Measurements from ENCODE around the gene PTPN13.

PTPN13 gene

DNA sequence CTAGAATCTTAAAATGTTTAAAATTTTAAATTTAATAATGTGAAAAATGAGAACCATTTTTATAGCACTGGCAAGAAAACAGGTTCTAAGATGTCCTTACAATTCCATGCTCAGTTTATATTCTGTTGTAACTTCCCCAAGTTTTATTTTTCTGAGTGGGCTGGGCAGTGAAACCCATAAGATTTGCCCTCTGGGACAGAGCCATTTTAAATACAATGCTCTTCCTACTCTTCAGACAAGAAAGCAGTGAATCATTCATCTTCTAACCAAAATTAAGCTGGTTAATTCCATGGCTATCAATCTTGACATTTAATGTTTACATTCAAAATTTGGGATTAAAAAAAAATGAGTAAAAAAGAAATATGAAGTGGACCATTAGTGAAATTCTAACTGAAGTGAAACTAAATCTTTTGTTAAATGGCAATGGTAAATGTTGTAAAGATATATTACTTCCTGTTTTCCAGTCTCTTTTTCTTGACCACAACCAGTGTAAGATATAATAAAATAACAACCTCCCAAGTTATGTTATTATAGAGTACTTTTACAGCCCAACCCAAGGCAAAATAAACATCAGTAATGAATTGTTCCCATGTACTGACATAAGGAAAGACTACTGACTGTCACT, 37.2 kb upstream of the PTPN13 start (continued):
- TF ChIP-seq SP2 (tag by site-specific recombination; IDR thresholded peaks at IDR 0.05) (peak; percentile 28; the same call in 1 of the 2 replicates), ZNF2 (tag by site-specific recombination; IDR thresholded peaks at IDR 0.05) (peak; percentile 70; the same call in 1 of the 2 replicates), IKZF3 (tag by site-specific recombination; IDR thresholded peaks at IDR 0.05) (peak; percentile 70), KLF10 (tag by site-specific recombination; IDR thresholded peaks at IDR 0.05) (peak; percentile 76), ZNF19 (tag by site-specific recombination; IDR thresholded peaks at IDR 0.05; ENCODE audit: low read depth) (no peak), ZNF777 (tag by site-specific recombination; IDR thresholded peaks at IDR 0.05; ENCODE audit: borderline replicate concordance) (no peak), ZNF664 (tag by site-specific recombination; IDR thresholded peaks at IDR 0.05) (no peak), ZNF580 (tag by site-specific recombination; IDR thresholded peaks at IDR 0.05) (peak; percentile 73), BCL11A (tag by site-specific recombination; IDR thresholded peaks at IDR 0.05; ENCODE audit: low read depth) (peak; percentile 67; the same call in 1 of the 2 replicates), ZNF677 (tag by site-specific recombination; IDR thresholded peaks at IDR 0.05) (no peak), ZBTB8A (tag by site-specific recombination; IDR thresholded peaks at IDR 0.05) (peak; percentile 34), ZBTB1 (tag by site-specific recombination; IDR thresholded peaks at IDR 0.05) (no peak), ZNF76 (tag by site-specific recombination; IDR thresholded peaks at IDR 0.05; ENCODE audit: borderline replicate concordance, low read depth) (0 out of 2 replicates have a peak, but pooled peaks have one; percentile 21), ZNF157 (tag by site-specific recombination; IDR thresholded peaks at IDR 0.05) (no peak), GLI2 (tag by site-specific recombination; IDR thresholded peaks at IDR 0.05; ENCODE audit: borderline replicate concordance, low read depth) (peak; percentile 81), ZEB2 (tag by site-specific recombination; IDR thresholded peaks at IDR 0.05) (peak; percentile 95), ZNF239 (tag by site-specific recombination; IDR thresholded peaks at IDR 0.05) (no peak), ZSCAN23 (tag by site-specific recombination; IDR thresholded peaks at IDR 0.05) (0 out of 2 replicates have a peak, but pooled peaks have one; percentile 14), ZNF350 (tag by site-specific recombination; IDR thresholded peaks at IDR 0.05) (0 out of 2 replicates have a peak, but pooled peaks have one; percentile 13), ZNF37A (tag by site-specific recombination; IDR thresholded peaks at IDR 0.05) (no peak), ZNF692 (tag by site-specific recombination; IDR thresholded peaks at IDR 0.05) (no peak), ZNF394 (tag by site-specific recombination; IDR thresholded peaks at IDR 0.05; ENCODE audit: borderline replicate concordance) (peak; percentile 43; the same call in 1 of the 2 replicates), ZNF416 (tag by site-specific recombination; IDR thresholded peaks at IDR 0.05) (no peak), ZNF354C (tag by site-specific recombination; IDR thresholded peaks at IDR 0.05; ENCODE audit: borderline replicate concordance, low read depth) (no peak), GFI1B (tag by site-specific recombination; IDR thresholded peaks at IDR 0.05) (peak; percentile 76; the same call in 1 of the 2 replicates), ZNF146 (tag by site-specific recombination; IDR thresholded peaks at IDR 0.05) (no peak), PRDM1 (tag by site-specific recombination; IDR thresholded peaks at IDR 0.05) (0 out of 2 replicates have a peak, but pooled peaks have one; percentile 16)
- TF ChIP-seq, protein P1, sequence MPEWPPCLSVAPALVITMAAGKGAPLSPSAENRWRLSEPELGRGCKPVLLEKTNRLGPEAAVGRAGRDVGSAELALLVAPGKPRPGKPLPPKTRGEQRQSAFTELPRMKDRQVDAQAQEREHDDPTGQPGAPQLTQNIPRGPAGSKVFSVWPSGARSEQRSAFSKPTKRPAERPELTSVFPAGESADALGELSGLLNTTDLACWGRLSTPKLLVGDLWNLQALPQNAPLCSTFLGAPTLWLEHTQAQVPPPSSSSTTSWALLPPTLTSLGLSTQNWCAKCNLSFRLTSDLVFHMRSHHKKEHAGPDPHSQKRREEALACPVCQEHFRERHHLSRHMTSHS (tag by site-specific recombination; IDR thresholded peaks at IDR 0.05), result 0 out of 2 replicates have a peak, but pooled peaks have one; percentile 25
- TF ChIP-seq, protein P2, sequence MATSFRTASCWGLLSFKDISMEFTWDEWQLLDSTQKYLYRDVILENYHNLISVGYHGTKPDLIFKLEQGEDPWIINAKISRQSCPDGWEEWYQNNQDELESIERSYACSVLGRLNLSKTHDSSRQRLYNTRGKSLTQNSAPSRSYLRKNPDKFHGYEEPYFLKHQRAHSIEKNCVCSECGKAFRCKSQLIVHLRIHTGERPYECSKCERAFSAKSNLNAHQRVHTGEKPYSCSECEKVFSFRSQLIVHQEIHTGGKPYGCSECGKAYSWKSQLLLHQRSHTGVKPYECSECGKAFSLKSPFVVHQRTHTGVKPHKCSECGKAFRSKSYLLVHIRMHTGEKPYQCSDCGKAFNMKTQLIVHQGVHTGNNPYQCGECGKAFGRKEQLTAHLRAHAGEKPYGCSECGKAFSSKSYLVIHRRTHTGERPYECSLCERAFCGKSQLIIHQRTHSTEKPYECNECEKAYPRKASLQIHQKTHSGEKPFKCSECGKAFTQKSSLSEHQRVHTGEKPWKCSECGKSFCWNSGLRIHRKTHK (tag by site-specific recombination; IDR thresholded peaks at IDR 0.05), result no peak
- TF ChIP-seq, protein P3, sequence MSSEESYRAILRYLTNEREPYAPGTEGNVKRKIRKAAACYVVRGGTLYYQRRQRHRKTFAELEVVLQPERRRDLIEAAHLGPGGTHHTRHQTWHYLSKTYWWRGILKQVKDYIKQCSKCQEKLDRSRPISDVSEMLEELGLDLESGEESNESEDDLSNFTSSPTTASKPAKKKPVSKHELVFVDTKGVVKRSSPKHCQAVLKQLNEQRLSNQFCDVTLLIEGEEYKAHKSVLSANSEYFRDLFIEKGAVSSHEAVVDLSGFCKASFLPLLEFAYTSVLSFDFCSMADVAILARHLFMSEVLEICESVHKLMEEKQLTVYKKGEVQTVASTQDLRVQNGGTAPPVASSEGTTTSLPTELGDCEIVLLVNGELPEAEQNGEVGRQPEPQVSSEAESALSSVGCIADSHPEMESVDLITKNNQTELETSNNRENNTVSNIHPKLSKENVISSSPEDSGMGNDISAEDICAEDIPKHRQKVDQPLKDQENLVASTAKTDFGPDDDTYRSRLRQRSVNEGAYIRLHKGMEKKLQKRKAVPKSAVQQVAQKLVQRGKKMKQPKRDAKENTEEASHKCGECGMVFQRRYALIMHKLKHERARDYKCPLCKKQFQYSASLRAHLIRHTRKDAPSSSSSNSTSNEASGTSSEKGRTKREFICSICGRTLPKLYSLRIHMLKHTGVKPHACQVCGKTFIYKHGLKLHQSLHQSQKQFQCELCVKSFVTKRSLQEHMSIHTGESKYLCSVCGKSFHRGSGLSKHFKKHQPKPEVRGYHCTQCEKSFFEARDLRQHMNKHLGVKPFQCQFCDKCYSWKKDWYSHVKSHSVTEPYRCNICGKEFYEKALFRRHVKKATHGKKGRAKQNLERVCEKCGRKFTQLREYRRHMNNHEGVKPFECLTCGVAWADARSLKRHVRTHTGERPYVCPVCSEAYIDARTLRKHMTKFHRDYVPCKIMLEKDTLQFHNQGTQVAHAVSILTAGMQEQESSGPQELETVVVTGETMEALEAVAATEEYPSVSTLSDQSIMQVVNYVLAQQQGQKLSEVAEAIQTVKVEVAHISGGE (tag by site-specific recombination; conservative IDR thresholded peaks at IDR 0.05; ENCODE audit: low read depth), result no peak
- TF ChIP-seq, protein P4, sequence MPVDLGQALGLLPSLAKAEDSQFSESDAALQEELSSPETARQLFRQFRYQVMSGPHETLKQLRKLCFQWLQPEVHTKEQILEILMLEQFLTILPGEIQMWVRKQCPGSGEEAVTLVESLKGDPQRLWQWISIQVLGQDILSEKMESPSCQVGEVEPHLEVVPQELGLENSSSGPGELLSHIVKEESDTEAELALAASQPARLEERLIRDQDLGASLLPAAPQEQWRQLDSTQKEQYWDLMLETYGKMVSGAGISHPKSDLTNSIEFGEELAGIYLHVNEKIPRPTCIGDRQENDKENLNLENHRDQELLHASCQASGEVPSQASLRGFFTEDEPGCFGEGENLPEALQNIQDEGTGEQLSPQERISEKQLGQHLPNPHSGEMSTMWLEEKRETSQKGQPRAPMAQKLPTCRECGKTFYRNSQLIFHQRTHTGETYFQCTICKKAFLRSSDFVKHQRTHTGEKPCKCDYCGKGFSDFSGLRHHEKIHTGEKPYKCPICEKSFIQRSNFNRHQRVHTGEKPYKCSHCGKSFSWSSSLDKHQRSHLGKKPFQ (tag by site-specific recombination; IDR thresholded peaks at IDR 0.05), result peak; percentile 84
